22Rv1 (cell line): ENCODE results near the gene MBP.

Experiments used
- CTCF ChIP-seq: fragments of 450-650 bp; IDR thresholded peaks from 2 replicates; pipeline ENCODE4 v1.5.1; 2017; ENCODE audit warnings: mild to moderate bottlenecking
- ZFX ChIP-seq: fragments of 450-650 bp; IDR thresholded peaks from 2 replicates; pipeline ENCODE4 v1.6.1; 2017; ENCODE audit warnings: antibody characterized with exemption, borderline replicate concordance

GRCh38 chr18:77005651-77006195 lies 126.9 kb downstream of the MBP start:
- TF ChIP-seq CTCF (no peak), ZFX (no peak)
